Coronary artery (tissue), 2 donors: Measurements from ENCODE around the gene DBNL.
A peak's percentile ranks its signal among the peaks of the same experiment; 100 is the strongest.

Experiments
- DNase-seq: peaks from one replicate; pipeline ENCODE4 v3.0.0-alpha.2; 2017; ENCODE audit warnings: low spot score
- H3K27ac ChIP-seq, 2 donors: fragments of 200-600 bp; sonication (generic); one replicate each; pipeline ENCODE4 v1.5.1; 2016 to 2019
- H3K4me3 ChIP-seq: fragments of 200-600 bp; sonication (generic); 2 replicates; pipeline ENCODE4 v1.5.1; 2016; ENCODE audit warnings: mild to moderate bottlenecking, moderate library complexity
- TF ChIP-seq, protein P1 (sequence below): fragments of 200-600 bp; sonication (generic); IDR thresholded peaks from one replicate; pipeline ENCODE4 v1.5.1; 2019; ENCODE audit warnings: antibody characterized with exemption

The DBNL gene

DNA sequence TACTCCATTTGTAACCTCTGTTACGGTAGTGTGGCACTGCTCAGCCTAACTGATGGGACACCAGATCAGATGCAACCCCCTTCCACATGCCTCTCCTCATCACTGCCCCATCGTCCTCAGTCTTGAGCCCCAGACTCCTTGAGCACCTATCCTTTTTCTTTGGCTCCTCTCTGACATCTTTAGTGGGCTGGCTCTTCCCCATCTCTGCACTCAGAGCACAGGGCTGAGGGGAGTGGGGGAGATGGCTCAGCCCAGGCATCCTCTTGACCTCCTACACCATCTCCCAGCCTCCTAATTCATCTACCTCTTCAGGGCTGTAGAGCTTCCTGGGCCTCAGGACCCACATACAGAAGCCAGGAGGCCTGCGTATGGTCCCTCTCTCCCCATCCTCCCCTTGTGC, 39.3 kb downstream of the DBNL start:
- DNase-seq = no peak
- Histone ChIP-seq H3K4me3 (no peak overlapping the region), H3K27ac (peak overlapping the region; percentile 94 to 95)
- TF ChIP-seq, protein P1, sequence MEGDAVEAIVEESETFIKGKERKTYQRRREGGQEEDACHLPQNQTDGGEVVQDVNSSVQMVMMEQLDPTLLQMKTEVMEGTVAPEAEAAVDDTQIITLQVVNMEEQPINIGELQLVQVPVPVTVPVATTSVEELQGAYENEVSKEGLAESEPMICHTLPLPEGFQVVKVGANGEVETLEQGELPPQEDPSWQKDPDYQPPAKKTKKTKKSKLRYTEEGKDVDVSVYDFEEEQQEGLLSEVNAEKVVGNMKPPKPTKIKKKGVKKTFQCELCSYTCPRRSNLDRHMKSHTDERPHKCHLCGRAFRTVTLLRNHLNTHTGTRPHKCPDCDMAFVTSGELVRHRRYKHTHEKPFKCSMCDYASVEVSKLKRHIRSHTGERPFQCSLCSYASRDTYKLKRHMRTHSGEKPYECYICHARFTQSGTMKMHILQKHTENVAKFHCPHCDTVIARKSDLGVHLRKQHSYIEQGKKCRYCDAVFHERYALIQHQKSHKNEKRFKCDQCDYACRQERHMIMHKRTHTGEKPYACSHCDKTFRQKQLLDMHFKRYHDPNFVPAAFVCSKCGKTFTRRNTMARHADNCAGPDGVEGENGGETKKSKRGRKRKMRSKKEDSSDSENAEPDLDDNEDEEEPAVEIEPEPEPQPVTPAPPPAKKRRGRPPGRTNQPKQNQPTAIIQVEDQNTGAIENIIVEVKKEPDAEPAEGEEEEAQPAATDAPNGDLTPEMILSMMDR = no peak

DNA sequence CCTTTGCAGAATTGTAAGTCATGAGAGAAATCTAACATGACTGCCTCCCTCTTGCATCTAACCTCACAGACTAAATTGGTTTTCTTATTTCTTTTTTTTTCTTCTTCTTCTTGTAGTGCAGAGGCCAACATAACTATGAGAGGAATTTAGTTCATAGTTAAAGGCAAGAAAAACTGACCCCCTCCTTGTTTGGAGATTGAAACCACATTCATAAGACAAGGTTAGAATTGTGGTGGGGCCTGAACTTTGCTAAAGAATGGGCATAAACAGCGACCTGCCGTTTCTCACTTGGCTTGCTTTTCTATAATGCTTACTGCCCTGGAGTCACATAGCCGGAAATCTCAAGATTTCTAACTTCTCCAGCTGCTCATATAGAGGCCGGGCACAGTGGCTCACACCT, 40.2 kb downstream of the DBNL start:
- Histone ChIP-seq H3K4me3 (no peak overlapping the region), H3K27ac (peak overlapping the region; percentile 80 to 95)
- TF ChIP-seq, protein P1 = no peak
- DNase-seq = no peak

DNA sequence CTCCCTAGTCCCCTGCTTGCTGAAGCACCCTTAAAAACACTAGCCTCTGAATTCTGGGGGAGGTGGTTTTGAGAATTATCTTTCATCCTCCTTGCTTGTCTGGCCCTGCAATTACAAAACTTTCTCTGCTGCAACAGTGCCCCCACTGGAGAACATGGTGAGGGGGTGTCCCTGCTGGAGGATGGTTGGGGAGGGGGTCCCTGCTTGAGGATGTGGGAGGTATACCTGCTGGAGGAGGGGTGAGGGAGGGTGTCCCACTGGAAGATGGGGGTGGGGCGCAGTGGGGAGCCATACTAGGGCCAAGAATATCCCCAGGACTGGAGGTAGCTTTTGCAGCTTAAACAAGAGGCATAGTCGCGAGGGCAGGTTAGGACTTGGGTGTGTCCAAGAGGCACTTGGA, 41.0 kb downstream of the DBNL start:
- peak overlapping the region; percentile 80 to 95 for H3K27ac ChIP-seq

DNA sequence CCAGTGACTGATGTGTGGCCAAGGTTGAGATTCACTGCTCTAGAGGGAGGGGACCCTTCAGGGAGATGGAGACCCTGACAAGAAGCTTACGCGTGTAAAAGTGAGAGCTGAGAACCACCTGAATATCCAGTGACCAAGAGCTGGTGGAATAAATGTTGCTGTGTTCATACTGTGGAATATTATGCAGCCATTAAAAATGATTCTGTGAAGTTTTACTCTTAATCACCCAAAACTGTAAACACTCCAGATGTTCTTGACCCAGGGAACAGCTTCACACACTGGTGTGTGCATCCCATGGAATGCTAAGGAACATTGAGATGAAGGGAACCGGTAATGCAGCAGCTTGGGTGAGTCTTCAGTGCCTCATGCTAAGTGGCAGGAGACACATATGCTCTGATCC, 42.1 kb downstream of the DBNL start:
- TF ChIP-seq, protein P1 = no peak
- DNase-seq = no peak
- peak overlapping the region; percentile 80 to 94 for H3K27ac ChIP-seq
- no peak overlapping the region for H3K4me3 ChIP-seq

More for the DNA sequence above, 41.0 kb downstream of the DBNL start:
- DNase-seq = no peak
- H3K4me3 ChIP-seq = no peak overlapping the region
- TF ChIP-seq, protein P1 = no peak

DNA sequence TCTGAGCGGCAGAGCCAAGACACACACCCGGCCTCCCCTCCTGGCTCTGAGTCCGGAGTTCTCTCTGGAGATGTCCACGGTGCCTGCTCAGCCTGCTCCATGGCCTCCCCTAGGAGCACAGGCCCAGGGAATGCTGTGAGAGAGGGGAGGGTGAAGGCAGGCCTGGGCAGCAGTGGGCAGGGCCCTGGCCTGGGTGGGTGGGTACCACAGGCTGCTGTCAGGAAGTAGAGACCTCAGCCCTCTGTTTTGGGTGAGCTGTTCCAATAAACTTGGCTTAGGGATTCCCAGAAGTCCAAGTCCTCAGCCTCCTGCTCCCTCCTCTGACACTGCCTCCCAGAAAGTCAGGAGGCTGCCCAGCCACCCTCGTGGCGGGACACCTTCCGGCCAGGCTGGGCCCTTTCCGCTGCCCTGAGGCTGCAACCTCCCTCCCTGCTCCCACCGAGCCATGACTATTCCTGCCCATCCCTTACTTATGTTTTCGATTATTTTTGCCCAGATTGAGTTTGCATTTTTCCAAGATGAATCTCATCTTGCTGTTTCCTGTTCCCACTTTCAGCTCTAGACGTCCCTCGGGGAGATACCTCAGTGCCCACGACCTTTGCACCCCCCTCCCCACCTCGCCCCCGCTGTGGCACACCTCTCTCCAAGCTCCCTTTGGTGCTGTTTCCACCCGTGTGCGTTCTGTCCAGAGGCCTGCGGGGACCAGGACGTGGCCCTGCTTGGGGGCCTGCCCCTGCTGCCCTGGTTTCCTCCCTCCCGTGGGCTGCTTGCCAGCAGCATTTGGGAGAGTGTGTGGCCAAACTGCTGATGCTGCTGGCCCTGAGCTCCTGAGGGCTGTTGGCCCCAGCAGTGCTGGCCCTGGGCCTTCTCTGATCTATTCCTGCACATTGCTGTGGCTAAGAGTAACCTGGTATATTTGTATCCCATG, 43.7 kb downstream of the DBNL start:
- Histone ChIP-seq H3K27ac (peak overlapping the region; percentile 80 to 94), H3K4me3 (no peak overlapping the region)
- peak; percentile 87 for DNase-seq
- TF ChIP-seq, protein P1 = no peak

DNA sequence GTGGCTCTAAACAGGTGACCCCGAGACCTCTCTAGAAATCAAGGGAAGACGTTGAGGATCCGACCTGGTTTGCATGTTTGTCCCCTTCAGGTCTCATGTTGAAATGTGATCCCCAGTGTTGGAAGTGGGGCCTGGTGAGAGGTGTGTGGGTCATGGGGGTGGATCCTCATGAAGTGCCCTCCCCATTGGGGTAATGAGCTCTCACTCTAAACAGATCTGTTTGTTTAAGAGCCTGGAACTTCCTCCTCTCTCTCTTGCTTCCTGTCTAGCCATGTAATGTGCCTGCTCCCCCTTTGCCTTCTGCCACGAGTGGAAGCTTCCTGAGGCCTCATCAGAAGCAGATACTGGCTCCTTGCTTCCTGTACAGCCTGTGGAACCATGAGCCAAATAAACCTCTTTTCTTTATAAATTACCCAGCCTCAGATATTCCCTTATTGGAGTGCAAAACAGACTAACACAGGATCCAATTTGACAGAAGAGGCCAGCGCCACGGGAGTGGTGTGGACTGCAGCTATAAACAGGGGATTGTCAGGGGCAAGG, 48.7 kb downstream of the DBNL start:
- TF ChIP-seq, protein P1 = no peak
- no peak for DNase-seq
- Histone ChIP-seq H3K4me3 (no peak overlapping the region), H3K27ac (peak overlapping the region in 1 of 2 donors; percentile 94)
